CD14-positive monocyte (primary cell): ENCODE results near the gene F9. TPM values are rescaled to one million over a fixed set of nuclear protein-coding genes. Genes with fewer than 3 reads are reported as not detected.

ENCODE experiments used
- DNase-seq, 3 donors: peaks; one replicate each; pipeline ENCODE4 v3.0.0-alpha.2; 2011 to 2022
- H2AFZ ChIP-seq: 2 replicates; pipeline ENCODE4 v1.6.0; 2012; ENCODE audit warnings: mild to moderate bottlenecking, low read depth, low read length, inconsistent platforms; ENCODE audit not compliant: insufficient read depth, poor library complexity, severe bottlenecking
- H3K27ac ChIP-seq, 2 donors: 1 replicate in 1 of 2; 2 replicates in 1 of 2; pipeline ENCODE4 v1.5.1; 2012 to 2013; ENCODE audit warnings: low read length in 2 of 2, control low read depth in 1 of 2, inconsistent platforms in 1 of 2, low read depth in 1 of 2, mild to moderate bottlenecking in 1 of 2
- H3K27me3 ChIP-seq, 2 donors: one replicate each; pipeline versions ENCODE4 v1.6.0 to v1.6.1; 2011 to 2013; ENCODE audit warnings: low read length in 2 of 2; ENCODE audit not compliant: control insufficient read depth in 2 of 2, insufficient read depth in 2 of 2
- H3K36me3 ChIP-seq, 2 donors: replicated peaks in 1 of 2; 1 replicate in 1 of 2; 2 replicates in 1 of 2; pipeline versions ENCODE4 v1.5.1 to v1.6.1; 2012 to 2013; ENCODE audit warnings: low read length in 2 of 2, control low read depth in 1 of 2, inconsistent platforms in 1 of 2, mild to moderate bottlenecking in 1 of 2; ENCODE audit not compliant: insufficient read depth in 2 of 2, control insufficient read depth in 1 of 2
- H3K4me1 ChIP-seq, 2 donors: 1 replicate in 1 of 2; 2 replicates in 1 of 2; pipeline versions ENCODE4 v1.5.1 to v1.6.1; 2012 to 2013; ENCODE audit warnings: low read length in 2 of 2, control low read depth in 1 of 2, inconsistent platforms in 1 of 2, mild to moderate bottlenecking in 1 of 2, moderate library complexity in 1 of 2; ENCODE audit not compliant: insufficient read depth in 2 of 2, control insufficient read depth in 1 of 2
- H3K4me2 ChIP-seq: replicated peaks from 2 replicates; pipeline ENCODE3; 2012; ENCODE audit warnings: low read length, moderate library complexity, mild to moderate bottlenecking; ENCODE audit not compliant: poor library complexity, severe bottlenecking; ENCODE audit errors: extremely low read depth
- H3K4me3 ChIP-seq, 3 experiments: fragments of 200-600 bp in 1 of 3; sonication (generic) in 1 of 3; replicated peaks in 1 of 3; 1 replicate in 2 of 3; 2 replicates in 1 of 3; pipeline ENCODE4 v1.5.1; 2011 to 2013; ENCODE audit warnings: low read length in 3 of 3, mild to moderate bottlenecking in 3 of 3, control low read depth in 2 of 3, low read depth in 2 of 3, inconsistent platforms in 1 of 3, moderate library complexity in 1 of 3
- H3K79me2 ChIP-seq: 2 replicates; pipeline ENCODE4 v1.6.0; 2012; ENCODE audit warnings: mild to moderate bottlenecking, control low read depth, inconsistent platforms, low read length, moderate library complexity; ENCODE audit not compliant: insufficient read depth
- H3K9ac ChIP-seq: 2 replicates; pipeline ENCODE4 v1.6.0; 2017; ENCODE audit warnings: low read length, mild to moderate bottlenecking; ENCODE audit not compliant: insufficient read depth, poor library complexity, severe bottlenecking
- H3K9me3 ChIP-seq, 2 donors: replicated peaks in 1 of 2; 1 replicate in 1 of 2; 2 replicates in 1 of 2; pipeline versions ENCODE4 v1.5.1 to v1.6.1; 2012 to 2013; ENCODE audit warnings: low read length in 2 of 2, control low read depth in 1 of 2; ENCODE audit not compliant: control insufficient read depth in 1 of 2, insufficient read depth in 1 of 2
- H4K20me1 ChIP-seq: 2 replicates; pipeline ENCODE4 v1.6.0; 2012; ENCODE audit warnings: mild to moderate bottlenecking, low read length, control low read depth, moderate library complexity; ENCODE audit not compliant: insufficient read depth
- H3K27ac Mint-ChIP-seq, 7 donors: one replicate each; pipeline ENCODE4 v1.8.0; 2020; ENCODE audit warnings: mild to moderate bottlenecking in 7 of 7, mixed read lengths in 7 of 7, moderate library complexity in 6 of 7, inconsistent platforms in 2 of 7
- H3K27me3 Mint-ChIP-seq, 3 donors: one replicate each; pipeline ENCODE4 v1.8.0; 2021 to 2022; ENCODE audit warnings: low read depth in 3 of 3, mild to moderate bottlenecking in 3 of 3, mixed read lengths in 3 of 3, moderate library complexity in 3 of 3, inconsistent platforms in 1 of 3
- H3K36me3 Mint-ChIP-seq, 2 donors: one replicate each; pipeline ENCODE4 v1.8.0; 2020; ENCODE audit warnings: mixed read lengths in 2 of 2, inconsistent platforms in 1 of 2, mild to moderate bottlenecking in 1 of 2
- H3K4me1 Mint-ChIP-seq: one replicate; pipeline ENCODE4 v1.8.0; 2020; ENCODE audit warnings: mild to moderate bottlenecking, mixed read lengths
- H3K4me3 Mint-ChIP-seq, 2 donors: one replicate each; pipeline ENCODE4 v1.8.0; 2020; ENCODE audit warnings: mild to moderate bottlenecking in 2 of 2, mixed read lengths in 2 of 2, moderate library complexity in 1 of 2
- H3K9me3 Mint-ChIP-seq, 7 donors: one replicate each; pipeline ENCODE4 v1.8.0; 2020 to 2022; ENCODE audit warnings: mixed read lengths in 7 of 7, mild to moderate bottlenecking in 6 of 7, moderate library complexity in 6 of 7, inconsistent platforms in 2 of 7
- WGBS: methylation state at CpG from one replicate; pipeline ENCODE4 v1.1.5; 2013; ENCODE audit warnings: missing lambda C conversion rate; ENCODE audit not compliant: insufficient coverage; 5-methylcytosine and 5-hydroxymethylcytosine counted together
- intact Hi-C, 2 donors: fragments of 100-400 bp; cut with micrococcal nuclease; formaldehyde crosslinking; loops; one replicate each; pipeline versions ENCODE4 v1.15.0 to v1.15.1; 2023
- polyA plus RNA-seq, 3 donors: library from polyadenylated mRNA; depleted of rRNA in 1 of 3; unstranded in 2 of 3; stranded (reverse) in 1 of 3; fragments of 300-500 nt in 2 of 3; fragments of >200 nt in 1 of 3; fragmentation: Illumina TruSeq in 2 of 3; gene quantifications; 1 replicate in 2 of 3; 2 replicates in 1 of 3; pipeline ENCODE4 v1.2.3, GENCODE V29; 2012 to 2021
- TF ChIP-seq, protein P1 (sequence below): fragments of 200-600 bp; IDR thresholded peaks from one replicate; pipeline ENCODE4 v1.8.0; 2022; ENCODE audit warnings: antibody characterized with exemption, mild to moderate bottlenecking

The F9 gene
- polyA plus RNA-seq, 3 donors: not detected

DNA sequence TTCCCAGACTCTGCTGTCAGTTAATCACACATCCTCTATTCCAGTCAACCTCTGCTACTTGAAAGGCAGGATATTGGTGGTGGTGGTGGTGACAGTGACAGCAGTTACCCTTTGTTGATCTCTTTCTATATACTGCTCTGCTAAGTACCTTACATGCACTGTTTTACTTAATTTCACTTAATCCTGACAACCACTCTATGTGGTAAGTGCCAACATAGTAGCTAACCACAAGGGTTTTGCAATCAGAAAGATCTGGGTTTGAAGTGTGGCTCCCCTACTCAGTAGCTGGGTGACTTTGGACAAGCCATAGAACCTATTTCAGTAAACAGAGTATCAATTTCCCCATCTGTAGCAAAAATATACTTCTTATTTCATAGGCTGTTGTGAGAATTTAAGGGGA lies 24.2 kb upstream of the F9 start:
- no peak overlapping the region for H2AFZ ChIP-seq
- peaks cover 6 to 7% of the 10 kb centered on the region in 2 donors for H3K4me1 ChIP-seq
- H3K4me2 ChIP-seq: no peak overlapping the region
- Mint-ChIP-seq H3K36me3 (no peaks in the 10 kb centered on the region), H3K27me3 (peaks cover 0 to 5% (median 5%) of the 10 kb centered on the region in 3 donors), H3K4me1 (peaks cover 21% of the 10 kb centered on the region), H3K27ac (no peak overlapping the region), H3K9me3 (peaks cover 0 to 4% (median 0%) of the 10 kb centered on the region in 7 donors), H3K4me3 (no peak overlapping the region)
- intact Hi-C loops: no loop called here
- no peak overlapping the region for H3K9ac ChIP-seq
- H3K9me3 ChIP-seq: no peaks in the 10 kb centered on the region
- H3K4me3 ChIP-seq: no peak overlapping the region
- no peaks in the 10 kb centered on the region for H3K36me3 ChIP-seq
- TF ChIP-seq, protein P1, sequence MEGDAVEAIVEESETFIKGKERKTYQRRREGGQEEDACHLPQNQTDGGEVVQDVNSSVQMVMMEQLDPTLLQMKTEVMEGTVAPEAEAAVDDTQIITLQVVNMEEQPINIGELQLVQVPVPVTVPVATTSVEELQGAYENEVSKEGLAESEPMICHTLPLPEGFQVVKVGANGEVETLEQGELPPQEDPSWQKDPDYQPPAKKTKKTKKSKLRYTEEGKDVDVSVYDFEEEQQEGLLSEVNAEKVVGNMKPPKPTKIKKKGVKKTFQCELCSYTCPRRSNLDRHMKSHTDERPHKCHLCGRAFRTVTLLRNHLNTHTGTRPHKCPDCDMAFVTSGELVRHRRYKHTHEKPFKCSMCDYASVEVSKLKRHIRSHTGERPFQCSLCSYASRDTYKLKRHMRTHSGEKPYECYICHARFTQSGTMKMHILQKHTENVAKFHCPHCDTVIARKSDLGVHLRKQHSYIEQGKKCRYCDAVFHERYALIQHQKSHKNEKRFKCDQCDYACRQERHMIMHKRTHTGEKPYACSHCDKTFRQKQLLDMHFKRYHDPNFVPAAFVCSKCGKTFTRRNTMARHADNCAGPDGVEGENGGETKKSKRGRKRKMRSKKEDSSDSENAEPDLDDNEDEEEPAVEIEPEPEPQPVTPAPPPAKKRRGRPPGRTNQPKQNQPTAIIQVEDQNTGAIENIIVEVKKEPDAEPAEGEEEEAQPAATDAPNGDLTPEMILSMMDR: no peak
- no peaks in the 10 kb centered on the region for H3K79me2 ChIP-seq
- H3K27me3 ChIP-seq: no peaks in the 10 kb centered on the region
- H3K27ac ChIP-seq: no peak overlapping the region
- no peaks in the 10 kb centered on the region for H4K20me1 ChIP-seq
- DNase-seq: no peak

DNA sequence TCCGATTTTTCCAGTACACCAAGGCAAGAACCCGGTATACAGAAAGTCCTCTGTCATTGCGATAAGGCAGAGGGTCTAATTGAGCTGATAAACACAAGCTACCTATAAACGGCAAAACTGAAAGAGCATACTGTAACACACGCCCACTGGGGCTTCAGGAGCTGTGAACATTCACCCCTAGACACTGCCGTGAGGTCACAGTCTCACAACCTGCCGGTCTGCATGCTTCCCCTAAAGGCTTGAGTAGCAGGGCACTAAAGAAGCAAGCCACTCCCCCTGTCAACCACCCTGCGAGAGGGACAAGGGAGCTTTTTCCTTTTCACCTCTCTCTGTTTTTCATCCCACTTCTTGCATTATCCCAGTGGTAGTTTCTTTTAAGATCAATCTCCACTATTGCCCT lies 22.4 kb upstream of the F9 start:
- 93% methylated on average over 4 of the region's 8 CpGs for WGBS
- Mint-ChIP-seq H3K36me3 (no peaks in the 10 kb centered on the region), H3K9me3 (peaks cover 0 to 4% (median 0%) of the 10 kb centered on the region in 7 donors), H3K4me1 (peaks cover 16% of the 10 kb centered on the region), H3K27me3 (peaks cover 0 to 5% (median 5%) of the 10 kb centered on the region in 3 donors), H3K27ac (no peak overlapping the region), H3K4me3 (no peak overlapping the region)
- Histone ChIP-seq H3K4me3 (no peak overlapping the region), H3K27me3 (no peaks in the 10 kb centered on the region), H3K4me2 (no peak overlapping the region), H2AFZ (no peak overlapping the region), H3K4me1 (peaks cover 6 to 7% of the 10 kb centered on the region in 2 donors), H3K79me2 (no peaks in the 10 kb centered on the region), H3K9ac (no peak overlapping the region), H3K9me3 (no peaks in the 10 kb centered on the region), H3K36me3 (no peaks in the 10 kb centered on the region), H3K27ac (no peak overlapping the region), H4K20me1 (no peaks in the 10 kb centered on the region)
- DNase-seq: no peak
- TF ChIP-seq, protein P1: no peak
- intact Hi-C loops: no loop called here
